ENCODE measurements around the gene REXO1.

REXO1 gene

DNA sequence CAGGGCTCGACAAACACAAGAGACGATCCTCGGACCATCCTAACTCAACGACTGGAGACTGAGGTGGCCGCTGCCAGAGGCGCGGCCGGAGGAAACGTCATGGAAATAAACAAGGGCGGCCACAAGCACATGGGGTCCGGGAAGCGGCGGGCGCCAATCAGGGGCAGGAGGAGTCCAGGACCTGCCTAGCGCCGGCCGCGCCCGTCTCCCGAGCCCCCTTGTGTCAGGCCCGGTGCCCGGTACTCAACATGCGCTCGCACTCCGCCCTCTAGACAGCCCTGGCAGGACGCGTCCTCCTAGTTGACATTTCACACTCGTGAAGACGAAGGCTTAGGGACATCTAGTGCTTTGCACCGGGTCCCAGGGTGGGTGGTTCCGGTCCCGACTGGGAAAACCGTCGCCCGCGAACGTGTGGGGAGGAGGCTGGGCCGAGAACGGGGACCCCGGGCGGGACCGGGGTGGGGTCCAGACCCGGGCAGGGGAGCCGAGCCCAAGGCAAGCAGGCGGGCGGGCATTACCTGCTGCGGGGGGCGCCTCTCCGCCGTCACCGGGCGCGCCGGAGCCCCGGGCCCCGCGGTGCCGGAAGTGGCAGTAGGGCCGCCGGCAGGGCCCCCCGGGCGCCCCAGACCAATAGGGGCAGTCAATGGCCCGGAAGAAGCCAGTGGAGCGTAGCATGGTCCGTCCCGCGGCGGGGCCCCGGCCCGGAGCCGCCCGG is 442 bp downstream of the REXO1 start:
- Histone ChIP-seq H3K36me3 (peaks cover 6 to 42% (median 32%) of the 10 kb centered on the region in 11 experiments; a peak in 20 of 22 replicates), H3K4me2 (peak overlapping the region; percentile 95 to 100 (median 97)), H3K27ac (peak overlapping the region; percentile 96 to 100 (median 100)), H3K9me3 (replicated peaks in 1 of 11) (no peaks in the 10 kb centered on the region), H4K20me1 (peaks cover 39 to 94% (median 80%) of the 10 kb centered on the region in 11 experiments; a peak in 21 of 22 replicates), H3K4me1 (peaks cover 72 to 86% (median 84%) of the 10 kb centered on the region in 10 experiments), H3K27me3 (no peaks in the 10 kb centered on the region), H3K9ac (peak overlapping the region; percentile 94 to 100 (median 99)), H3K4me3 (peak overlapping the region; percentile 82 to 100 (median 98))
- no peak for TF ChIP-seq Cebpa-rat (IDR thresholded peaks at IDR 0.05)

DNA sequence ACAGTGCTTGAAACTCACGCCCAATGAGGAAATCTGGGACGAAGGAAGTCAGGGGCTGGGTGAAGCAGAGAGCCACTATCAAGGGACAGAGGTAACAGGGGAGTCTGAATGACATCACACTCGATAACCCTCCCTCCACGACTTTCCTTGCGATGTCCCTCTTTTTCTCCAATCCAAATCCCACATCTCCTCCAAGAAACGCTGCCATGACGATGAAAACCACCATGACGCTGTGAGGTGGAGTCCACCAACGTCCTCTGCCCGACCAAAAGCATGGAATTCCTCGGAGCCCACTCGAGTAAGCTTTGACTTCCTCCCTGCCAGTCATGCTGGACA is 967 bp downstream of the REXO1 start:
- Histone ChIP-seq H3K4me1 (peaks cover 72 to 86% (median 84%) of the 10 kb centered on the region in 10 experiments), H3K27ac (peak overlapping the region; percentile 96 to 100 (median 100)), H4K20me1 (peaks cover 38 to 94% (median 80%) of the 10 kb centered on the region in 11 experiments; a peak in 21 of 22 replicates), H3K36me3 (peaks cover 6 to 42% (median 32%) of the 10 kb centered on the region in 11 experiments; a peak in 20 of 22 replicates), H3K27me3 (no peaks in the 10 kb centered on the region), H3K9me3 (replicated peaks in 1 of 11) (no peaks in the 10 kb centered on the region), H3K4me2 (peak overlapping the region; percentile 95 to 100 (median 97)), H3K4me3 (peak overlapping the region; percentile 82 to 100 (median 98)), H3K9ac (peak overlapping the region; percentile 94 to 100 (median 99))
- no peak for TF ChIP-seq Cebpa-rat (IDR thresholded peaks at IDR 0.05)

DNA sequence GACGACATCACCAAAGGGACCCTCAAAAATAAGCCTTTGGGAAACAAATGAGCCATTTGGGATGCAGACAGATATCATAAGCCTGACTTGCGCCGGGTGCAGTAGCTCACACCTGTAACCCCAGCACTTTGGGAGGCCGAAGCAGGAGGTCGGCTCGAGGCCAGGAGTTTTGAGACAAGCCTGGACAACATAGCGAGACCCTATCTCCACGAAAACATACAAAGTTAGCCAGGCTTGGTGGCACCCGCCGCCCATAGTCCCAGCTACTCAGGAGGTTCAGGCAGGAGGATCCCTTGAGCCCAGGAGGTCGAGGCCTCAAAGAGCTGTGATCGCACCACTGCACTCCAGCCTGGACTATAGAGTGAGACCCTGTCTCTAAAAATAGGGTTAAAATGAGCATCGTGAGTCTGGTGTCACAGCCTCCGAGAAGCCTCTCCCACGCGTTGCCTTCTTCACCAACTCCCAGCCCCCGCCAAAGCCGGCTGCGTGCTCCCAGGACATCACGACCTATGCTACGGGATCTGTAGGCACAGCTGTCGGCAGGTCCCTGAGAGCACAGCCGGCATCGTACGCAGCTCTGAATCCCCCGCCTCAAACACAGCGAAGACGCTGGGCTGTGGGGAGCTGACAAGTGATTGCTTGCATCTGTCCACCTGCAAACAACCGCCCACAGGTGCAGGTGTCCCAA is 1.6 kb downstream of the REXO1 start:
- H4K20me1 ChIP-seq = peaks cover 38 to 94% (median 81%) of the 10 kb centered on the region in 11 experiments; a peak in 21 of 22 replicates
- H3K27ac ChIP-seq = peak overlapping the region in 9 of 11 experiments; percentile 96 to 100 (median 99); a peak in 14 of 22 replicates
- no peaks in the 10 kb centered on the region for H3K27me3 ChIP-seq
- peak overlapping the region; percentile 82 to 100 (median 98) for H3K4me3 ChIP-seq
- no peak for TF ChIP-seq Cebpa-rat (IDR thresholded peaks at IDR 0.05)
- no peaks in the 10 kb centered on the region for H3K9me3 ChIP-seq (replicated peaks in 1 of 11)
- H3K9ac ChIP-seq = peak overlapping the region; percentile 94 to 100 (median 99)
- peak overlapping the region; percentile 95 to 100 (median 97) for H3K4me2 ChIP-seq
- peaks cover 6 to 42% (median 32%) of the 10 kb centered on the region in 11 experiments; a peak in 20 of 22 replicates for H3K36me3 ChIP-seq
- peaks cover 72 to 86% (median 84%) of the 10 kb centered on the region in 10 experiments for H3K4me1 ChIP-seq

DNA sequence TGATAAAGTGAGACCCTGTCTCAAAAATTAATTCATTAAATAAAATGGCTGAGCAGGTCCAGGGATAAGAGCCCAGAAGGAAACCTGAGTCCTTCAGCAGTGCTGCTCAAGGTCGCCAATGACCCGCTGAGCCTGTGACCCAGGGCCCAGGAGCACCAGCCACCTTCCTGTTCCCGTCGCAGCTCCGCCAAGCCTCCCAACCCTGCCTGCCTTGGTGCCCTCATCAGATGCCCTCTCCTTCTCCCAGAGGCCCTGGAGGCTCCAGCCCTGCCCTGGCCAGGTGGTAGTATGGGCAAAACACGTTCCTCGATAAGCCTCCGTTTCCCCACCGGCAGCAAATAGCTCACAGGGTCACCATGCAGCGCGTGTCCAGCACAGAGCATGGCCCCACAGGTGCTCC is 2.6 kb downstream of the REXO1 start:
- peak overlapping the region; percentile 95 to 100 (median 97) for H3K4me2 ChIP-seq
- no peaks in the 10 kb centered on the region for H3K9me3 ChIP-seq (replicated peaks in 1 of 11)
- peaks cover 6 to 36% (median 27%) of the 10 kb centered on the region in 11 experiments; a peak in 20 of 22 replicates for H3K36me3 ChIP-seq
- TF ChIP-seq Cebpa-rat (IDR thresholded peaks at IDR 0.05) = no peak
- peak overlapping the region in 2 of 11 experiments; percentile 6 to 100; a peak in 2 of 22 replicates for H3K27ac ChIP-seq
- H3K27me3 ChIP-seq = no peaks in the 10 kb centered on the region
- peaks cover 75 to 86% (median 84%) of the 10 kb centered on the region in 10 experiments for H3K4me1 ChIP-seq
- H3K4me3 ChIP-seq = peak overlapping the region in 2 of 10 experiments; percentile 5 to 97; a peak in 1 of 20 replicates
- peaks cover 43 to 94% (median 81%) of the 10 kb centered on the region in 11 experiments; a peak in 21 of 22 replicates for H4K20me1 ChIP-seq
- peak overlapping the region; percentile 94 to 100 (median 99); a peak in 19 of 22 replicates for H3K9ac ChIP-seq

DNA sequence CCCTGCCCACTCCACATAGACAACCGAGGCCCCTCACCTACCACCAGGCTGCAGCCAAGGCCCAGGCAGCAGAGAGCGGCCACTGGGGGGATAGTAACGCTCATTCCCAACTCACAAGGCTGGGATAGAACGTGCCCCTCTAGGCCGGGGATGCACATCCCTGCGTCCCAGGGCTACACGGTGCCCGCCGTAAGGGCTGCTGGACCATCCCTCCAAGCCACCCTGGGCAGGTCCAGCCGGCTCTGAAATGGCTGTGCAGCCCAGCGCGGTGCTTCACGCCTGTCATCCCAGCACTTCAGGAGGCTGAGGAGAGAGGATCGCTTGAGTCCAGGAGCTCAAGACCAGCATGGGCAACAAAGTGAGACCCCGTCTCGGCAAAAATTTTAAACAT is 3.2 kb downstream of the REXO1 start:
- peaks cover 6 to 36% (median 27%) of the 10 kb centered on the region in 11 experiments; a peak in 20 of 22 replicates for H3K36me3 ChIP-seq
- peak overlapping the region; percentile 95 to 100 (median 97) for H3K4me2 ChIP-seq
- H3K4me1 ChIP-seq = peaks cover 80 to 88% (median 86%) of the 10 kb centered on the region in 10 experiments
- no peak overlapping the region; a peak in 1 of 20 replicates for H3K4me3 ChIP-seq
- H3K9ac ChIP-seq = peak overlapping the region; percentile 94 to 100 (median 99); a peak in 16 of 22 replicates
- no peaks in the 10 kb centered on the region for H3K27me3 ChIP-seq
- TF ChIP-seq Cebpa-rat (IDR thresholded peaks at IDR 0.05) = no peak
- H3K9me3 ChIP-seq (replicated peaks in 1 of 11) = no peaks in the 10 kb centered on the region
- H4K20me1 ChIP-seq = peaks cover 48 to 94% (median 83%) of the 10 kb centered on the region in 11 experiments
- H3K27ac ChIP-seq = peak overlapping the region in 4 of 11 experiments; percentile 76 to 100 (median 78); a peak in 4 of 22 replicates

DNA sequence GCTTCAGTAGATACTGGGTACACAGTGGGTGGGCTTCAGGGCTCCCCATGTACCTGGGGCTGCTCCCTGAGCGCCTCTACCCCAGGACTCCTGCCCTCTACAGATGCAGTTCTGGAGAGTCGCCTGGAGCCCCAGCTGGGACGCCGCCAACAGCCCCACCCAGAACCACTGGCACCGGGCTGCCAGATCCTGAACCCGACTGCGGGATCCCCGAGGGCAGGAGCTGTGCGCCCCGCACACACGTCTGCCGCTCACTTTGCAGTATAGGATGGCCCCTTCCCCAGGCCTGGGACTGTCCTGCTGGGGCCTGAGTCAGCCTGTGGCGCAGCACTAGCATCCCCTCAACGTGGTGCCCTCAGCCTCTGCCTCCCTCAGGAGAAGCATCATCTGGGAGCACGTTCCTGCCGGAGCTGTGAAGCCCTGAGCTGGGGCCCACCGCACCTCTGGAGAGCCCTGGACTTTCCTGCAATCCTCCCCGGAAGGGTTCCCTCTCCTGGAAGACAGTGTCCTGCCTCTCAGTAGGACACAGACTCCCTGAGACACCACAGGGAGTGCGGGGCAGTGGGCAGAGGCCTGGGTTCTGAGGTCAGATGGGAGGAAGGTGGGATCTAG is 3.7 kb downstream of the REXO1 start:
- H3K4me2 ChIP-seq = peak overlapping the region; percentile 95 to 100 (median 97)
- no peaks in the 10 kb centered on the region for H3K9me3 ChIP-seq (replicated peaks in 1 of 11)
- peak overlapping the region in 2 of 10 experiments; percentile 56 to 58; a peak in 5 of 20 replicates for H3K4me3 ChIP-seq
- peak overlapping the region in 7 of 11 experiments; percentile 72 to 100 (median 78); a peak in 12 of 22 replicates for H3K27ac ChIP-seq
- no peak for TF ChIP-seq Cebpa-rat (IDR thresholded peaks at IDR 0.05)
- no peaks in the 10 kb centered on the region for H3K27me3 ChIP-seq
- H3K4me1 ChIP-seq = peaks cover 82 to 88% (median 86%) of the 10 kb centered on the region in 10 experiments
- H3K9ac ChIP-seq = peak overlapping the region; percentile 69 to 100 (median 99); a peak in 21 of 22 replicates
- peaks cover 53 to 94% (median 85%) of the 10 kb centered on the region in 11 experiments for H4K20me1 ChIP-seq
- peaks cover 6 to 40% (median 30%) of the 10 kb centered on the region in 11 experiments; a peak in 20 of 22 replicates for H3K36me3 ChIP-seq

DNA sequence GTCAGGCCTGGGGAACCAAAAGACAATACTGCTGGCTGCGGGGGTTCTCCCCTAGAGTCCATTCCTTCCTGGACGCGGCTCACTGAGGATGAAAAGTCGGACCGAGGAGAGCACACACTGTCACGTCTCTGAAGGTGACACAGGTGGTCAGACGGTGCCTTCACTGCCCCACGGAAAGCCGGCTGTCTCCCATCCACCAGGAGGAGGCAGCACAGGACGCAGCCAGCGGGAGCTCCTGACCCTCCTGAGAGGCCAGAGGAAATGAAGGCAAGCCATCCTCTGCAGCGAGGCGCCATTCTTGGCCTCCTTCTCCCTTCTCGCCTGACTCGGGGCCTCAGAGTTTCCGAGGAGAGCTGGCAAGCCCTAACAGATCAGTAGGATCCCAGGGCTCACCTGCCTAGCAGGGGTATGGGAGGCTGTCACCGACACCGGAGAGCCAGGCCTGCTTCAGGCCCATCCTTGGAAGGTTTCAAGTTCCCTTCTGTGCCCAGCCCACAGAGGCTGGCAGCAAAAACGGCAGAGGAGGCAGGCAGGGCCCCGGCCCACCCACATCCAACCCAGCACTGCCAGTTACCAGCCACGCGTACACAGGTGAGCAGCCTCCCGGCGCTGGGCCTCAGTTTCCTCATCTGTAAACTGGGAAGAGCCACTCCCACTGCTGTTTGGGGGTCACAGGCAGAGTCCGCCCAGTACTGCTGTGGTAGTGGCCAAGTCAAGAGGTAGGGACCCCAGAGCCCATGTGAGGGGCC is 4.5 kb downstream of the REXO1 start:
- peaks cover 6 to 48% (median 38%) of the 10 kb centered on the region in 11 experiments; a peak in 20 of 22 replicates for H3K36me3 ChIP-seq
- H3K4me1 ChIP-seq = peaks cover 84 to 88% (median 87%) of the 10 kb centered on the region in 10 experiments

More for the DNA sequence above, 4.5 kb downstream of the REXO1 start:
- TF ChIP-seq Cebpa-rat (IDR thresholded peaks at IDR 0.05) = no peak
- Histone ChIP-seq H3K9me3 (replicated peaks in 1 of 11) (no peaks in the 10 kb centered on the region), H3K9ac (peak overlapping the region; percentile 67 to 100 (median 99)), H3K4me3 (peak overlapping the region; percentile 48 to 65 (median 57)), H4K20me1 (peaks cover 61 to 94% (median 93%) of the 10 kb centered on the region in 11 experiments), H3K27ac (peak overlapping the region; percentile 60 to 100 (median 78)), H3K4me2 (peak overlapping the region; percentile 95 to 100 (median 97)), H3K27me3 (no peaks in the 10 kb centered on the region)
